Prostate gland (tissue), 2 donors: ENCODE results near the gene PRAF2.

Experiments
- CTCF ChIP-seq, 4 experiments: fragments of 200-600 bp in 2 of 4; fragments of 450-650 bp in 2 of 4; sonication (generic) in 2 of 4; IDR thresholded peaks; 1 replicate in 3 of 4; 2 replicates in 1 of 4; pipeline ENCODE4 v1.5.1; 2016 to 2019; ENCODE audit warnings: antibody characterized with exemption in 4 of 4, mild to moderate bottlenecking in 2 of 4, moderate library complexity in 2 of 4
- POLR2A ChIP-seq: fragments of 450-650 bp; IDR thresholded peaks from one replicate; pipeline ENCODE4 v1.6.1; 2016; ENCODE audit warnings: antibody characterized with exemption, mild to moderate bottlenecking

DNA sequence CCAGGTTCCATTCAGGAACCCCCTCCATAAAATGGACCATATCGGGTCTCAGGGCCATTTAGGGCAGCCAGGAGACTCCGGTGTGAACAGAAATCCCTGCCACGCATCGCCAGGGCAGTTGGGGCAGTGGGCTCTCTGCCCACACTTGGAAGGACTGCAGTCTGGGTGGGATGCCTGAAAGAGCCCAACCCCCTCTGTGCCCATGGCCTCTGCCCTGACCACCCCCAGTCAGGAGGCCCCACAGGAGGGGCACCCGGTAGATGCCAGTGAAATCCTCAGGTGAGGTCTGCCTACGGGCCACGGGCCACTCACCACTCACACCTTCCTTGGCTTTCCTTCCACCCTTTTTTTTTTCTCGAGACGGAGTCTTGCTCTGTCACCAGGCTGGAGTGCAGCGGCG, 4.8 kb downstream of the PRAF2 start:
- no peak for TF ChIP-seq CTCF (IDR thresholded peaks at IDR 0.05)
- TF ChIP-seq POLR2A = no peak
